ENCODE measurements around the gene FARP2. TPM values are rescaled to one million over a fixed set of nuclear protein-coding genes. Genes with fewer than 3 reads are reported as not detected.
"Not testable (repeated sequence)": the region's sequence is repeated elsewhere in the genome, so short reads cannot be mapped to it uniquely, and the experiment has no call there.

FARP2 gene
- total RNA-seq, 1 donor from 2014 or later = 46.5 TPM

DNA sequence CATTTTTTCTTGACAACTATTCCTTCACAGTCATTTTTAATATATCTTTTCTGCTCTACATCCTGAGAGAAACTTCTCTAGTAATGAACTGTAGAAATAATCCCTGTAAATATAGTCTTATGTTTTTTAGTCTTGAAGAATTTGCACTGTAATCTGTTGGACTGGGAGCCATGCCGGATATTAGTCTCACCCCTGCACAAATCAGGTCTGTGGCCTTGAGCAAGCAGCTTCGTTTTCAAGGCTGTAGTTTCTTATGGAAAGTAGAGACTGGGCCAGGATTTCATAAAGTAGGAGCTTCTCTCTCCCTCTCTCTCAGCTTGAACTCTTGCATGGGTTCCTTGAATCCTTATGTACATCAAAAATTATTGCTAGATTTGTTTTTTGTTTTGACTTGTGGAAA, 8.7 kb downstream of the FARP2 start:
- DNase-seq = no peak

DNA sequence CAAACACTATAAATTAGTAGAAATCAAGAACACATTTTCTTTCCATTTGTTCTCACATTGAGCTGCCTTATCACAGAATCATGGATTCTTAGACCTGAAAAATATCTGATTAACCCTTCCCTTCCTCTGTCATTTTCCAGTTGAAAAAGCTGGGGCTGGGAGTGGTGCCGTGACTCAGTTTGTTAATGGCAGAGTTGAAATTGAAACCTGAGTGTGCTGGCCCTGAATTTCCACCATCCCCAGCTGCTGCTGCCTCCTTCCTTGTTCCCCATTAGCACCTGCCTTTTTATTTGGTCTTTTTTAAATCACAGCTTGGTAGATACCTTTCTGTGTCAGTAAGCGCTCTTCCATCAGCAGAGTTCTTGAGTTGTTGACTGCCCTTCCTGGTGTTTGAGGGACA, 10.6 kb downstream of the FARP2 start:
- DNase-seq = no peak

DNA sequence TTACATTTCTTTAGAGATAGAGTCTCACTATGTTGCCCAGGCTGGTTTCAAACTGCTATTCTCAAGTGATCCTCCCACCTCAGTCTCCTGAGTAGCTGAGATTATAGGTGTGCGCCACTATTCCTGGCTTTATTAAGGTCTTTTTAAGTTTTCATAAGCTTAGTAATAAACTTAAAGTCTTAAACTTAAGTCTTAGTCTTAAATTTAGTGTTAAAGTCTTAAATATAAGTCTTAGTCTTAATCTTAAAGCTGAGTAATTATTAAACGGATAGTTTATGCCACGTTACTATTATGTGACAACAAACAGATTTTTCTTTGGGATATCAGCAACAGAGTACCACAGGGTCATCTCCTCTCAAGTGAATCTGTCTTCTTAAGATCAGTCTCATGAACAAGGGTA, 12.6 kb downstream of the FARP2 start:
- DNase-seq = no peak

DNA sequence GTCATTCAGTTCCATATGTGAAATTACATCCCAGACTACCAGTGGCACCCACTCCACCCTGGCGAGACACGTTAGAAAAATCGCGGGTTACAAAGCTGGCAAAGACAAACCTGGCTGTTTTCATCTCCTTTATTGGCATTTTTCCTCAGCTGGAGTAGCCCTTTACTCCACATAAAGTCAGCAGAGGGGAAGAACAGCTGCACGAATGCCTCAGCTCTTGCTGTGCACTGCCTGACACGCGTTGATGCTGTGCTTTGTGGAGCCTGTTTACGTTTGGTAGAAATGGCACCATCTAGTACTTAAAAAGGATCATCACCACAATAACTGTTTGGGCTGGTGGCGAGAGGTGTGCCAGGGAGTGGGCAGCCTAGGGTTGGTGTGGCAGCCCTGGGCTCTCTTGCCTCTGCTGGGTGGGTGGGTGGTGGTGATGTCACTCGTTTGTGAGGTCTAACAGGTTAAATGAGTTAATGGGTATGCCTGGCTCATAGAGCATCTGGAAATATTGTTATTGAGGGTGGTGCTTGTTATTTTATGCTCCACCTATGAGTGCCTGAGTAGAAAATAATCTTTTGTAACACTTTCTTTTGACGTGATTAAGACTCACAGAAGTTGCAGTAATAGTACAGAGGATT, 16.4 kb downstream of the FARP2 start:
- peak; percentile 52 for DNase-seq

DNA sequence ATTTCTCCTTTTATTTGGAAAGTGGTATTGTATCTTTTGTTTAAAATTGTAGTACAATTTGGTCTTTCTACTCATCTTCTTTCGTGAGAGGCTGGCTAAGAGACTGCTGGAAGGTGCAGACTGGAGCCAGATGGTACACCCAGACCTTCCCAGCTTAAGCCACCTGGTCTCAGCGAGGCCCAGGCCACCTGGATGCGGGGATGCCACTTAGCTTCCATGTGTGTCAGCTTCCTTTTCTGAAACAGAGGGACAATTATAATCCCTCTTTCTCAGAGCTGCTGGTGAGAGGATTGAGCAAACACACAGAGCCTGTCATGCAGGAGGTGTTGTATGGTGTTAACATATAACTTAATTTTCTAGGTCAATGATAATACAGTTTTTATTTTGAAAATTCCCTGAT, 17.4 kb downstream of the FARP2 start:
- DNase-seq = no peak

DNA sequence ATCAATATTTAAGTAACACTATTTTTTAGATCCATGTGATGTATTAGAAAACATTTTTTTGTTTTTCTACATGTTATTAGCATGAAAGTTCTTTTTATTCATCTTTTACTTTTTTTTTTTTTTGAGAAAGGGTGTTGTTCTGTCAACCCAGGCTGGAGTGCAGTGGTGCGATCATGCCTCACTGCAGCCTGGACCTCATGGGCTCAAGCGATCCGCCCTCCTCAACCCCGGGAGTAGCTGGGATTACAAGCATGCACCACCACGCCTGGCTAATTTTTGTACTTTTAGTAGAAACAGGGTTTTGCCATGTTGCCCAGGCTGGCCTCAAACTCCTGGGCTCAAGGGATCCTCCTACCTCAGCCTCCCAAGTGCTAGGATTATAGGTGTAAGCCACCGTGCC, 17.8 kb downstream of the FARP2 start:
- not testable (repeated sequence) for DNase-seq

DNA sequence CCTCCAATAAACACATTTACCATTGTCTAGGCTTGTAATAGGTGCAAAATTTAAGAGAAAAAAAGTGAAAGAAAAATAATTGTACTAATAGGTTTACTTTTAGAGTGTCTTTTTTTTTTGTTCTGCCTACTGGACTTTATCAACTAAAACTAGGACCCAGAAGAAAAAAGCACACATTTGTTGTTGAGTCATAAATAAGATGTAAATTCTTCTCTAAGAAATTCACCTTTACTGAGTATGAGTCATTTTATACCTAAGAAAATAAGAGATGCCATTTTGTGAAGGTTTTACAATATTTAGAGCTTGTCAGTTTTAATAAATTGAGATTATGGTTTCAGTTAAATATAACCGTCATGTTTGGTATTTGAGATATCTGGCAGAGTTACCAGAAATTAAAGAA, 19.2 kb downstream of the FARP2 start:
- no peak for DNase-seq

DNA sequence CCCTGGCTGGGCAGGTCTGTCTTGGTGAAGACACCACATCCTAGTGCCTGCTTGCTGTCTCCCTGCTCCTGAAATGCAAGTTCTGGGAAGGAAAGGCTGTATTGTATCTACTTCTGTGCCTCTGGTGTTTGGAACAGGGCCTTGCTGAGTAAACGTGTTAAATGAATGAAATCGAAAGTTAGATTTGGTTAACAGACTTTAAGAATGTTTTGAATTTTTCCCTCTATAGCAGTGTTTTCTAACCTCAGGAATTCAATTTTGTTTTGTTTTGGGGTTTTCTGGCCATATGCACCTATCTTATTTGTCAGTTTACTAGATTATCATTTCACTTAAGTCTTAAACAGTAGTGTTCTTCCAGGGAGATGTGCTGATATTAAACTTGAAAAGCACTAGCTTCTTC, 20.7 kb downstream of the FARP2 start:
- no peak for DNase-seq

DNA sequence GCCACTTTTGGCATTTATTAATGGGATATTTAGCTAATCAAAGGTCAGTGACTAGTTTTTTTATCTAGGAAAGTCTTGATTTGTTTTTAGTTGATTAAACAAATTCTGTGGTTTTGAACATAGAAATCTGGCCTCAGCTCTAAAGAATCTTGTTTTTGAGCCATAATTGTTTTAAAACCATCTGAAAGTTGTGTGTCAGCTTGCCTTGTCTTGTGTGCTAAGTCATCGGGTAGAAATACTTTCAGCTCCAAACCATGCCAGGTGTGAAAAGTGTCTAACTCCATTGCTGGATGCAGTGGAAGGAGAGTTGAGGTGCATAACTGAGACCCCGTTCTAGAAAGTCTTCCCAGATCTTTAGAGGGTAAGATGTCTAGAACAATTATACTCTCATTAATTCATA, 22.7 kb downstream of the FARP2 start:
- DNase-seq = no peak

DNA sequence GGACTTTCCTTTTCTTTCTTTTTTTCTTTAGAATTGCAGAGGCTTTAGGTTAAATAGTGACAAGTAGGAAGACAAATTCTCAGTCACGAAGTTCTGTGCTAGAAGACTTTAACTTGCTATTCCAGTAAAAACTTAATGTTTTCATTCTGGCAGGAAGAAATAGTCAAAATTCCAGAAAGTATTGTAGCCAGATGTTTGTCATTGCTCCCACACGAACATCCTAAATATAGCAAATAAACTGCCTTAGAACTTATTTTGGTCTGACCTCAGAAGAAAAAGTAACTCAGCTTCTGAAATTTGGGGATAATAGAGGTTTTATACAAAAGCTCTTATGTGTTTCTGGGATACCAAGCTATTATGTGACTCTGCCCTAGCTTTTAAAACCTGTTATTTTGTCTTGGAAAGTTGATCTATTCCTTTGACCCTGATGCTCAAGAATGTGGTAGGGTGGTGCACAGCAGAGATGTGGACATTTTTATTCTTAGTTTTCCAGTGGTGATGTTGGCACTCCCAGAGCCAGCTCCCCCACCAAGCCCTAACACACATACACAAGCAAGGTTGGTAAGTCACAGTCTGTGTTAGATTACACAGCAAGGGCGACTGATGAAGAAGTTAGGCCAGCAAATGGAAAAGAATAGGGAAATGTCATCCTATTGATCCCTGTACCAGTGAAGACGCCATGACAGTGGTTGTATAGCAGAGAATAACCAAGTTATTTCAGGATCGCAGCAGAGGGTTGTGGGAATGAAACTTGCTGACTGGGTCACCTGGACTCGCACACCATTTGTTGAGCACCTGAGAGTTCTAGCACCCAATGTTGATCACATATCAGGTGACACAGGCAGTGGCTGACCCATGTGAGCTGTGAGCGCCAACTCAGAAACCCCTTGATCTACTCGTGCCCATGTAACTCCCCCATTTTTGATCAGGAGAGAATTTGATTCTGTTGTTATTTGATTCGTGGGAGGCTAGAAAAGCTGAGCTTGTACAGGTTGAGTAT, 23.7 kb downstream of the FARP2 start:
- peak; percentile 61 for DNase-seq

DNA sequence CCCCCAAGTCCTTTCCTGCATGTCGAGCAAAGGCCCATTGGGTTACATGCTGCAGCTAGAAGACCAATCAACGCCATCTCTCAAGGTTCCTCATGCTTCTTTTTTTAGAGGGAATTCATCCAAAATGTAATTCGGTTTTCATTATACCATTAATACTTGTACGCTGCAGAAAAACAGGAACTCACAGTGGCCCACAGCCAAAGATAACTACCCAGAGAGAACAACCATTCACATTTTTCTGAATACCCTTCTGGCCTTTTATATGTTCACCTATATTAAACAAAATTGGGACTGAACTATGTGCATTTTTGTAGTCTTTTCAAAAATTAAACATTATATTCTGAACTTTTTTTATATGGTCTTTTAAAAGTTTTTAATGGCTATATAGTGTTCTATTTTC, 25.8 kb downstream of the FARP2 start:
- no peak for DNase-seq

DNA sequence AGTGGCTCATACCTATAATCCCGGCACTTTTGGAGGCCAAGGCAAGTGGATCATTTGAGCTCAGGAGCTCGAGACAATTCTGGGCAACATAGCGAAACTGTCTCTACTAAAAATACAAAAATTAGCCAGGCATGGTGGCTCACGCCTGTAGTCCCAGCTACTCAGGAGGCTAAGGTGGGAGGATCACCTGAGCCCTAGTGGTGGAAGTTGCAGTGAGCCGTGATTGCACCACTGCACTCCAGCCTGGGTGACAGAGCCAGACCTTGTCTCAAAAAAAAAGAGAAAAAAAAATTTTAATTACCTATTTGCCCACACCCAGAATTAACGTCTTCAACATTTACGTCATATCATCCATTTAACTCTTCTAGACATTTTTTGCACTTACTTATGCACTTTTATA, 29.4 kb downstream of the FARP2 start:
- DNase-seq = not testable (repeated sequence)

DNA sequence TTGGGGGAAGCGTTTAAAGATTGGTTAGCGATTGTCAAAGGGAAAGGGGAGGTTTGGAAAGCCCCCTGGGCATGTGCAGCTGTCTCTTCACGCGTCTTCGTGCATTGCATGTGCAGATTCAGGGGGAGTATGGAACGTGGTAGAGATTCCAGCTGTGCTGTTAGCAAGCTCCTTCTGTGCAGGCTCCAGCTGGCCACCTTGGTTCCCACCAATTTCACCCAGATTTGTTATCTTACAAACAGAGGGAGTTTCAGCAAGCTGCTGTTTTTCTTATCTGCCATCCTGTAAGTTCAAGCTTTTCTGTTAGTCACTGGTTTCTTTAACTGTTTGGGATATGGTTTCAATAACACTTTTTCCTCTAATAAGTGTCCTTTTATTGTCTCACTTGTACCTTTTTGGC, 30.4 kb downstream of the FARP2 start:
- peak; percentile 78 for DNase-seq

DNA sequence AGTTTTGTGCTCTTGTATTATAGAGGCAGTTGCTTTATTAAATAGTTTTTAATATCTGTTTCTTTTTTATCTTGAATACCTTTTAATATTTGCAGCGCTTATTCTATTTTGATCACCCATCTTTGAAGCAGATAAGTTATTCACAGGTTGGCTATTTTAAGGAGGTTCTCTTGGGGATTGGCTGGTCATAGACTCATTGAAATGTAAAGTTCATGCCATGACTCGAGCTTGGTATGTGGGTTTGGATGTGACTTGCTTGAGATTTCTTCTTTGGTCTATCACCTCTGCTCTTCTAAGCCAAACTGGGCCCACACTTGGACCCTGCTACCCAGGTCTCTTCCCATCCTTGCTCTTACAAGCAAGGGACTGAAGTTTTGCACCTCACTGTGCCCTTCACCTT, 33.6 kb downstream of the FARP2 start:
- no peak for DNase-seq

DNA sequence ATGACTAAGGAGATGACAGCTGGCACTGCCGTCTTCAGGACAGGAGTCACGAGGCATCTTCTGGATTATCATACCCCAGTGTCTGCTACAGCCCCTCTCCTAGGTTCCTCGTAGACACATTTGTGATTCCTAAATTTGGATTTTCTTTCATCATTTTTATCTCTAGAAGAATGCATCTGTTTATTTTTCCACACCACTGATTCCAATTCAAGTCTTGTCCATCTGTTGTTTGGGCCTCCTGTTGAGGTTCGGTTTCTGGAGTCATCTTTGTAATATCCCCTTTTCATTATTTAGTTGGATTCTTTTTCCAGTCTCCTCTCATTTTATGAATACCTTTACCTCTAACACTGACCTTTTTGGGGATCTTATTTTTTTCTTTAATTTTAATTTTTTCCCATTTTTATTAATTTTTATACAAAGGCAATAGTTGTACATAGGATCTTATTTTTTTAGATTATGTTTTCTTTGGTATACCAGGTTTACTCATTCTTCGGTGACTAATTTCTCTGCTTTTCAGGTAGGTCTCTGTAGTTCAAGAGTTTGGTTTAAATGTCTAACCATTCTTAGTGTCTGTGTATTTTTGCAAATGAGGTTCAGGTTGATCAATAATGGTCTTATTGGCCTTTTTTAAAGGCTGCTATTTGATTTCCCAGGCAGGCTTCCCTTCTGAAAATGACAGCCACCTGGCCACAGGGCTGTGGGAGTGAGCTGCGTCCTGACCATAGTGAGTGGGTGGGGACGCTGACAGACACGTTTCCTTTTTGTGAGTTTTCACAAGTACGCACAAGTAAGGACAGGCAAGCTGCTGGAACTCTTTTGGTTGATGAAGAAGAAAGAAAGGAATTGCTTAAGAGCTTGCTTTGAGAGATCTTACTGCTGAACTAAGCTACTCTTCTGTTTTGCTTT, 34.5 kb downstream of the FARP2 start:
- DNase-seq = peak; percentile 29

DNA sequence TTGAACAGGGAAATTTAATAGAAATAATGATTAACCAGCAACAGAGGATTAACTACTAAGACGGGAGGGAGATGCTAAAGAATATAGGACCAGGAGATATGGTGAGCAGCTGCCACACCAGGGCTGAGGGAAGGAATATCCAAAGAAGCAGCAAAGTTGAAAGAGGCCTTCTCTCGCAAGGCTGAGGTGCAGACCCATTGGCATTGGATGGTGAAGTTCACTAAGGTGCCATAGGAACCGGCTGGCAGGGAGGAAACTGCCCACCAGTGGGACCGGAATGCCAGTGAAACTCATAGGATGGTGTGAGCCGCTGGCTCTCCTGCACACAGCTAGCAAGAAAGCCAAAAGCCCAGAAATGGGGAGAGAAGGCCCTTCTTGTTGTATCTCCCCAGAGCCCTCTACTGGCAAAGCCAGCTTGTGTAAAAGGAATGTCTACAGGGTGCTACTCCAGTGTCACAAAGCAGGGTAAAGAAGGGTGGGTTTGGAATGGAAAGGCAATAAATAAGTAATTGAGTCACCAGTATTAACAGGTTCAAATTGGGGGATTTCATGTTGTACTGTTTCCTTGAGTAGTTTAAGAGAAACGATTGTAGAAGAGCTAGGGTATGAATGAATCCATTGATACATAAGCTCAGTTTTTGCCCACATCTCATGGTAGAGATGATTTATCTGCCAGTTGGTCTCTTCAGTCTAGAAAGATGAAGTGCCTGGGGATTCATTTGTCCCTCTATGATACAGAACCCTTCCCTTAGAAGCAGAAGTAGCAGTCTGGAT, 36.0 kb downstream of the FARP2 start:
- DNase-seq = no peak

DNA sequence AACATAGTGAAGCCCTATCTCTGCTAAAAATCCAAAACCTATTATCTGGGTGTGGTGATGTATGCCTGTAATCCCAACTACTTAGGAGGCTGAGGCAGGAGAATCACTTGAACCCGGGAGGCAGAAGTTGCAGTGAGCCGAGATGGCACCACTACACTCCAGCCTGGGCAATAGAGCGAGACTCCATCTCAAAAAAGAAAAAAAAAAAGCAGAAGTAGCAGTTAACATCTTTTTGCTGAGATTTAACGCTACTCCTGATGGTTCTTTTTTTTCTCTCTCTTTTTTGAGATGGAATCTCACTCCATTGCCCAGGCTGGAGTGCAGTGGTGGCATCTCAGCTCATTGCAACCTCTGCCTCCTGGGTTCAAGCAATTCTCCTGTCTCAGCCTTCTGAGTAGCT, 36.7 kb downstream of the FARP2 start:
- DNase-seq = not testable (repeated sequence)

DNA sequence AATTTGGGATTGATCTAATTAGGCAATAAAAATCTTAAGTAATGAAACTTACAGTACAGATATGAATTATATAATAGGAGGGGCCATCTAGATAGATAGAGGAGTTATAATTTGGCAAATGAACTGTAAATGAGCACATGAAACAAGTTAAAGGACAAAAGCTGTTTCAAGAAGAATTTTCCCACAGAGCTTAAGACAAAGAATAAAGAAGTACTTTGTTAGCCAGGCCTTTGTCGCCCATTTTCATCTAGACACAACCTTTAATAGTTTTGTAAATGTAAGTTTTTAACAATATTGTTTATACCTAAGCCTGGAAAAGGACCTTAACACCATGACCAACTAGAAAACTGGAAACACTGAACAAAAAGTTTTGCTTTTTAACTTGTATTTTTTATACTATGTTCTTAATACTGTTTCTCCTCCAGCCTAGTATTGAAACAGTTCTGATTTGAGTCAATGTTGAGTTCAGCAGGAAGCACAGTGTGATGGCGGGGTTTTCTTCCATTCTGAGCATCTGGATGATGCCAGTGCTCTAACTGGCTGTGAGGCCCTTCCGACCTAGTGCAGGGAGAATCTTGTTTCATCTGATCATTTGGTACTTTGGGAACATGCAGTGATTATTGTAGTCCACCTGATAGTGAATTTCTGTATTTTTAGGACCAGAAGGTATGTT, 37.6 kb downstream of the FARP2 start:
- DNase-seq = no peak

DNA sequence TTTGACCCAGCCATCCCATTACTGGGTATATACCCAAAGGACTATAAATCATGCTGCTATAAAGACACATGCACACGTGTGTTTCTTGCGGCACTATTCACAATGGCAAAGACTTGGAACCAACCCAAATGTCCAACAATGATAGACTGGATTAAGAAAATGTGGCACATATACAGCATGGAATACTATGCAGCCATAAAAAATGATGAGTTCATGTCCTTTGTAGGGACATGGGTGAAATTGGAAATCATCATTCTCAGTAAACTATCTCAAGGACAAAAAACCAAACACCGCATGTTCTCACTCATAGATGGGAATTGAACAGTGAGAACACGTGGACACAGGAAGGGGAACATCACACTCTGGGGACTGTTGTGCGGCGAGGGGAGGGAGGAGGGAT, 40.7 kb downstream of the FARP2 start:
- not testable (repeated sequence) for DNase-seq

DNA sequence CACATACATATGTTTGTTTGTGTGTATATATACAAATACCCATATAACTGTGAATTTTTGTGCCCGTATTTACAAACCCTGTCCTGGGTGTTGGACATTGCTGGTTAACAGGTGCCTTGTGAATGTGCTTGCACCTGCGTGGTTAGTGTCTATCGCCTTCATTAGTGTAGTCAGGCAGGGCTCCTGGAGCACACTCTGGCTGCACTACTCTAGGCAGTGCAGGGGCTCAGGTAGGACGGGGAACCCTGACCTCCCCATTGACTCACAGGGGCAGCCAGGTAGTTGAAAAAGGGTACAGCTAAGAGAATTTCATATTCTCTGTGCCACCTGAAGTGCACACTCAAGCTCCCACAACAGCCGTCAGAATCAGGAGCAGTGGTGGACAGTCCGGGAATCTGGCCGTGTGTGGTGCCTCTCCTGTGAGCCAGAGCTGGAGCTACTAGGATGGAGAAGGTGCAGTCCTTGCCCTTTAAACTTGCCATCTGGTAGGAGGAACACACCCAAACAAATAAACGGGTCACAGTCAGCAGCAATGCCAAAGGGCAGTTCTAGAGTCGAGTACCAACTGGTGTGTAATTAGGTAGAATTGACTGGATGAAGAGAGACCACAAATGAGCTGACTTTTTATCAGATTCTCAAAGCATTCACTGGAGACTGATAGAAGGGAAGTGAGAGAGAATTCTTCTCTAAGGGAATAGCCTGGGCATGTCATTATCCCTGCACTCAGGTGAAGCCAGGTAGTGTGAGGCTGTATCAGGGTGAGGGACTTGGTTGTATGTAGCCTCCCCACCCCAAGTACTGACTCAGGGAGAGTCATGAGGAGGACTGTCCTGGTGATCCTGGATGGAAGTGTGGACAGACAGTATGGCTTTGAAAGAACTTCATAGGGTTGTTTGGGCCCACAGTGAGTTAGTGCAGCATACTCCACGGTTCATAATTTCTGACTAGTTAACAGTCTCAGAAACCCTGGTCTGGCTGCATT, 44.1 kb downstream of the FARP2 start:
- DNase-seq = no peak
